WTC11 (cell line): ENCODE measurements around the gene MEP1A. TPM values are rescaled to one million over a fixed set of nuclear protein-coding genes. Genes with fewer than 3 reads are reported as not detected.
"Not testable (repeated sequence)": the region's sequence is repeated elsewhere in the genome, so short reads cannot be mapped to it uniquely, and the experiment has no call there.

Experiments used
- ATAC-seq: fragments of 200-7000 bp; cut with Tn5 transposase; 2 replicates; pipeline ENCODE4 v1.10.0; 2021; ENCODE audit warnings: mild to moderate bottlenecking, moderate library complexity
- CTCF ChIA-PET: fragments of 300-600 bp; sonication (Branson Sonifier 250); formaldehyde crosslinking; loops from one replicate; lab custom pipeline; 2021; ENCODE audit warnings: antibody characterized with exemption; lab: Charles Lee
- POLR2A ChIA-PET: fragments of 350-600 bp; sonication (Branson Sonifier 250); formaldehyde crosslinking; loops from one replicate; lab custom pipeline; 2021; ENCODE audit warnings: antibody characterized with exemption; lab: Charles Lee
- DNase-seq: peaks from one replicate; pipeline ENCODE4 v3.0.0; 2021; ENCODE audit warnings: low spot score
- H3K27ac Mint-ChIP-seq: 2 replicates; pipeline ENCODE4 v1.8.0; 2021; ENCODE audit warnings: mixed read lengths
- H3K27me3 Mint-ChIP-seq: 2 replicates; pipeline ENCODE4 v1.8.0; 2021; ENCODE audit warnings: low read depth, mild to moderate bottlenecking, moderate library complexity, mixed read lengths
- H3K36me3 Mint-ChIP-seq: 2 replicates; pipeline ENCODE4 v1.8.0; 2021; ENCODE audit warnings: mixed read lengths
- H3K4me1 Mint-ChIP-seq: 2 replicates; pipeline ENCODE4 v1.8.0; 2022; ENCODE audit warnings: mixed read lengths
- H3K4me3 Mint-ChIP-seq: 2 replicates; pipeline ENCODE4 v1.8.0; 2021; ENCODE audit warnings: mild to moderate bottlenecking, moderate library complexity, mixed read lengths
- H3K9me3 Mint-ChIP-seq: 2 replicates; pipeline ENCODE4 v1.8.0; 2021; ENCODE audit warnings: mixed read lengths
- ATF3 ChIP-seq: sonication (generic); formaldehyde crosslinking; conservative IDR thresholded peaks from 2 replicates; pipeline ENCODE4 v1.8.1; 2022; ENCODE audit warnings: mild to moderate bottlenecking, missing genetic modification reagents
- ATF6 ChIP-seq: sonication (generic); formaldehyde crosslinking; IDR thresholded peaks from 2 replicates; pipeline ENCODE4 v1.8.1; 2023; ENCODE audit warnings: mild to moderate bottlenecking, missing genetic modification reagents
- CREM ChIP-seq: sonication (generic); formaldehyde crosslinking; IDR thresholded peaks from 2 replicates; pipeline ENCODE4 v1.8.1; 2022; ENCODE audit warnings: mild to moderate bottlenecking, missing genetic modification reagents, moderate library complexity
- CTCF ChIP-seq: fragments of 200-600 bp; IDR thresholded peaks from 2 replicates; pipeline ENCODE4 v1.8.0; 2022; ENCODE audit warnings: antibody characterized with exemption
- EMX1 ChIP-seq: fragments of 250-450 bp; sonication (Bioruptor Pico); IDR thresholded peaks from 2 replicates; pipeline ENCODE4 v1.8.0; 2021; ENCODE audit warnings: mild to moderate bottlenecking
- GRHL2 ChIP-seq: fragments of 250-450 bp; sonication (Bioruptor Pico); IDR thresholded peaks from 2 replicates; pipeline ENCODE4 v1.8.0; 2022; ENCODE audit warnings: mild to moderate bottlenecking, moderate library complexity; ENCODE audit not compliant: insufficient replicate concordance, severe bottlenecking
- HMGA2 ChIP-seq: fragments of 250-450 bp; sonication (Bioruptor Pico); IDR thresholded peaks from 2 replicates; pipeline ENCODE4 v1.4.0; 2021; ENCODE audit warnings: mild to moderate bottlenecking, moderate library complexity
- HMGXB4 ChIP-seq: sonication (generic); formaldehyde crosslinking; IDR thresholded peaks from 2 replicates; pipeline ENCODE4 v1.8.1; 2023; ENCODE audit warnings: mild to moderate bottlenecking, moderate library complexity, missing genetic modification reagents
- NFATC4 ChIP-seq: fragments of 250-450 bp; sonication (Bioruptor Pico); IDR thresholded peaks from 2 replicates; pipeline ENCODE4 v1.9.0; 2021; ENCODE audit warnings: mild to moderate bottlenecking
- RORB ChIP-seq: fragments of 250-450 bp; sonication (Bioruptor Pico); IDR thresholded peaks from 2 replicates; pipeline ENCODE4 v1.9.0; 2021; ENCODE audit warnings: mild to moderate bottlenecking
- SOX15 ChIP-seq: fragments of 250-450 bp; sonication (Bioruptor Pico); IDR thresholded peaks from 2 replicates; pipeline ENCODE4 v1.9.0; 2021; ENCODE audit warnings: mild to moderate bottlenecking
- ZNF263 ChIP-seq: sonication (generic); formaldehyde crosslinking; IDR thresholded peaks from 2 replicates; pipeline ENCODE4 v1.8.1; 2022; ENCODE audit warnings: low read depth, mild to moderate bottlenecking, moderate library complexity, missing genetic modification reagents
- ZNF423 ChIP-seq: fragments of 250-450 bp; sonication (Bioruptor Pico); IDR thresholded peaks from 2 replicates; pipeline ENCODE4 v2.1.2; 2022; ENCODE audit warnings: mild to moderate bottlenecking, moderate library complexity
- ZSCAN18 ChIP-seq: fragments of 250-450 bp; sonication (Bioruptor Pico); IDR thresholded peaks from 2 replicates; pipeline ENCODE4 v2.1.2; 2022; ENCODE audit warnings: mild to moderate bottlenecking, moderate library complexity
- total RNA-seq: library from RNA; stranded (reverse); gene quantifications from 3 replicates; pipeline ENCODE4 v1.2.3, GENCODE V29; 2021

The MEP1A gene
- total RNA-seq, 1 experiment from 2014 or later, result 0.09 TPM

GRCh38 chr6:46774736-46775135 is 18.5 kb upstream of the MEP1A start:
- ATAC-seq, H3K27ac Mint-ChIP-seq, CTCF ChIA-PET, H3K36me3 Mint-ChIP-seq, POLR2A ChIA-PET, H3K4me1 Mint-ChIP-seq, H3K9me3 Mint-ChIP-seq, H3K27me3 Mint-ChIP-seq, H3K4me3 Mint-ChIP-seq: not testable (repeated sequence)
- DNase-seq, result peak; percentile 20

GRCh38 chr6:46776070-46776712 is 17.0 kb upstream of the MEP1A start:
- Mint-ChIP-seq H3K27ac (no peak overlapping the region), H3K27me3 (no peaks in the 10 kb centered on the region), H3K4me1 (peaks cover 4% of the 10 kb centered on the region), H3K4me3 (no peak overlapping the region), H3K9me3 (peaks cover 4% of the 10 kb centered on the region; the same call in 1 of the 2 replicates), H3K36me3 (no peaks in the 10 kb centered on the region; the same call in 1 of the 2 replicates)
- DNase-seq, result no peak
- no peak for ATAC-seq
- ChIA-PET CTCF (no interaction called here), POLR2A (no interaction called here)
- TF ChIP-seq ZNF263 (CRISPR knock-in tag), result no peak
- TF ChIP-seq NFATC4 (CRISPR knock-in tag), result no peak
- no peak for TF ChIP-seq EMX1 (CRISPR knock-in tag)
- no peak for TF ChIP-seq GRHL2 (CRISPR knock-in tag)
- TF ChIP-seq CREM, result no peak
- TF ChIP-seq ZNF423 (CRISPR knock-in tag), result no peak
- no peak for TF ChIP-seq CTCF
- TF ChIP-seq HMGA2, result no peak
- TF ChIP-seq ATF3 (CRISPR knock-in tag), result no peak
- TF ChIP-seq SOX15, result no peak
- TF ChIP-seq HMGXB4 (CRISPR knock-in tag), result no peak
- no peak for TF ChIP-seq ATF6
- no peak for TF ChIP-seq RORB (CRISPR knock-in tag)
- TF ChIP-seq ZSCAN18 (CRISPR knock-in tag), result no peak
